Stimulated activated CD8-positive, alpha-beta memory T cell treated with anti-CD3 and anti-CD28 coated beads, Interleukin-15, amount 100 ng/mL, for 4 hours (primary cell): ENCODE measurements around the gene INTS1.
A peak's percentile ranks its signal among the peaks of the same experiment; 100 is the strongest.

Source experiments
- DNase-seq, 2 donors: peaks; one replicate each; pipeline ENCODE4 v3.0.0-alpha.2; 2020; ENCODE audit warnings: low read depth in 2 of 2

The INTS1 gene

GRCh38 chr7:1541431-1542162 is 37.4 kb upstream of the INTS1 start:
- DNase-seq: no peak

- no peak for DNase-seq
Observed at GRCh38 chr7:1540776-1541271, 36.6 kb upstream of the INTS1 start.

GRCh38 chr7:1539882-1540775 is 35.9 kb upstream of the INTS1 start:
- DNase-seq: no peak

- DNase-seq: no peak
Observed at GRCh38 chr7:1539181-1539881, 35.1 kb upstream of the INTS1 start.

GRCh38 chr7:1538544-1539180 is 34.5 kb upstream of the INTS1 start:
- DNase-seq: no peak

- no peak for DNase-seq
Observed at GRCh38 chr7:1537535-1538412, 33.6 kb upstream of the INTS1 start.

GRCh38 chr7:1536743-1537534 is 32.8 kb upstream of the INTS1 start:
- DNase-seq: no peak

- DNase-seq: no peak
Observed at GRCh38 chr7:1536455-1536742, 32.2 kb upstream of the INTS1 start.

GRCh38 chr7:1535701-1536454 is 31.7 kb upstream of the INTS1 start:
- DNase-seq: no peak

- no peak for DNase-seq
Observed at GRCh38 chr7:1535100-1535458, 30.9 kb upstream of the INTS1 start.

GRCh38 chr7:1534330-1535099 is 30.3 kb upstream of the INTS1 start:
- DNase-seq: no peak

- no peak for DNase-seq
Observed at GRCh38 chr7:1533547-1534329, 29.5 kb upstream of the INTS1 start.

- DNase-seq: no peak
Observed at GRCh38 chr7:1533255-1533546, 29.0 kb upstream of the INTS1 start.

- peak in 1 of 2 donors; percentile 34 for DNase-seq
Observed at GRCh38 chr7:1532456-1533254, 28.5 kb upstream of the INTS1 start.

GRCh38 chr7:1531979-1532455 is 27.8 kb upstream of the INTS1 start:
- no peak for DNase-seq

GRCh38 chr7:1531263-1531978 is 27.2 kb upstream of the INTS1 start:
- peak in 1 of 2 donors; percentile 24 for DNase-seq

GRCh38 chr7:1530946-1531262 is 26.7 kb upstream of the INTS1 start:
- DNase-seq: no peak
